IMR-90 (cell line): ENCODE measurements around the gene YEATS4.

Source experiments
- BHLHE40 ChIP-seq: fragments of 150-350 bp; IDR thresholded peaks from 2 replicates; pipeline ENCODE4 v1.6.1; 2016; ENCODE audit warnings: mild to moderate bottlenecking, low read depth, low read length
- CEBPB ChIP-seq: IDR thresholded peaks from 2 replicates; pipeline ENCODE4 v1.6.1; 2012; ENCODE audit warnings: low read depth, low read length, improper control_type of control experiment
- CHD1 ChIP-seq: IDR thresholded peaks from 2 replicates; pipeline ENCODE4 v1.6.1; 2012; ENCODE audit warnings: low read depth, low read length, improper control_type of control experiment
- FOS ChIP-seq: fragments of 150-350 bp; IDR thresholded peaks from 2 replicates; pipeline ENCODE4 v1.6.1; 2016; ENCODE audit warnings: low read depth, low read length
- MAFK ChIP-seq: IDR thresholded peaks from 2 replicates; pipeline ENCODE4 v1.6.1; 2012; ENCODE audit warnings: low read depth, low read length, improper control_type of control experiment
- MAZ ChIP-seq: IDR thresholded peaks from 2 replicates; pipeline ENCODE4 v1.6.1; 2012; ENCODE audit warnings: low read depth, mild to moderate bottlenecking, low read length, improper control_type of control experiment, moderate library complexity, borderline replicate concordance
- NFE2L2 ChIP-seq: fragments of 150-350 bp; IDR thresholded peaks from 2 replicates; pipeline ENCODE4 v1.6.1; 2016; ENCODE audit warnings: low read depth, mild to moderate bottlenecking, low read length
- POLR2A ChIP-seq: IDR thresholded peaks from 2 replicates; pipeline ENCODE4 v1.6.1; 2012; ENCODE audit warnings: mild to moderate bottlenecking, low read depth, low read length
- RFX5 ChIP-seq: IDR thresholded peaks from 2 replicates; pipeline ENCODE4 v1.8.0; 2012; ENCODE audit warnings: low read depth, mild to moderate bottlenecking, low read length, moderate library complexity
- SMC3 ChIP-seq: fragments of 150-350 bp; IDR thresholded peaks from 2 replicates; pipeline ENCODE4 v1.6.1; 2016; ENCODE audit warnings: low read depth, mild to moderate bottlenecking, antibody characterized with exemption, low read length, moderate library complexity
- USF2 ChIP-seq: fragments of 150-350 bp; IDR thresholded peaks from 2 replicates; pipeline ENCODE4 v1.6.1; 2017; ENCODE audit warnings: mild to moderate bottlenecking, antibody characterized with exemption, low read length, low read depth
- TF ChIP-seq, protein P1 (sequence below): conservative IDR thresholded peaks from 2 replicates; pipeline ENCODE4 v1.5.1; 2012; ENCODE audit warnings: mild to moderate bottlenecking, low read depth, low read length, improper control_type of control experiment
- TF ChIP-seq, protein P2 (sequence below): fragments of 150-350 bp; IDR thresholded peaks from 2 replicates; pipeline ENCODE4 v1.6.1; 2016; ENCODE audit warnings: low read depth, mild to moderate bottlenecking, low read length, moderate library complexity, borderline replicate concordance

DNA sequence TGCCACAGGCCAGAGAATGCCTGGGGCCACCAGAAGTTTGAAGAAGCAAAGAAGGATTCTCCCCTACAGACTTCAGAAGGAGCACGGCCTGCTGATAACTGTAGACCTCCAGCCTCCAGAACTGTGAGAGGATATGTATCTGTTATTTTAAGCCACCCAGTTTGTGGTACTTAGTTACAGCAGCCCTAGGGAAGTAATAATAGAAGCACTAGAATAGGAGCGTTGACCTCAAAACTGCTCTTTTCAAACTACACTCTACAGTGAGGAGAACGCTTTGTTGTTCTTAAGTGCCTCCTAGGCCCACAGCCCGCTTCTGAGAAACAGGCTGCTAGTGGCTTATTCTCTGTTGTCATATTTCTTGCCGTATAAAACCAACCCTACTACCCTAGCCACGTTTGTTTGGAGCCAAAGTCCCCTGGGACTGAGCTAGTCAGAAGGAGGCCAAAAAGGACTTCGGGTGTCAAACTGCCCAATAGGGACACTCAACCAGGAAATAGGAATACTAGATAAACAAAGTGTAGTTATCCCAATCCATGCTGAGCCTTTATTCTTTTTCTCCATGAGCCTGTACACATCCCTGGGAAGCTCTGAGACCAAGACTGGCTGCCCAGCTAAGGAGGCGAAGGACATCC is 72.2 kb downstream of the YEATS4 start:
- TF ChIP-seq, protein P1, sequence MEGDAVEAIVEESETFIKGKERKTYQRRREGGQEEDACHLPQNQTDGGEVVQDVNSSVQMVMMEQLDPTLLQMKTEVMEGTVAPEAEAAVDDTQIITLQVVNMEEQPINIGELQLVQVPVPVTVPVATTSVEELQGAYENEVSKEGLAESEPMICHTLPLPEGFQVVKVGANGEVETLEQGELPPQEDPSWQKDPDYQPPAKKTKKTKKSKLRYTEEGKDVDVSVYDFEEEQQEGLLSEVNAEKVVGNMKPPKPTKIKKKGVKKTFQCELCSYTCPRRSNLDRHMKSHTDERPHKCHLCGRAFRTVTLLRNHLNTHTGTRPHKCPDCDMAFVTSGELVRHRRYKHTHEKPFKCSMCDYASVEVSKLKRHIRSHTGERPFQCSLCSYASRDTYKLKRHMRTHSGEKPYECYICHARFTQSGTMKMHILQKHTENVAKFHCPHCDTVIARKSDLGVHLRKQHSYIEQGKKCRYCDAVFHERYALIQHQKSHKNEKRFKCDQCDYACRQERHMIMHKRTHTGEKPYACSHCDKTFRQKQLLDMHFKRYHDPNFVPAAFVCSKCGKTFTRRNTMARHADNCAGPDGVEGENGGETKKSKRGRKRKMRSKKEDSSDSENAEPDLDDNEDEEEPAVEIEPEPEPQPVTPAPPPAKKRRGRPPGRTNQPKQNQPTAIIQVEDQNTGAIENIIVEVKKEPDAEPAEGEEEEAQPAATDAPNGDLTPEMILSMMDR, result no peak
- no peak for TF ChIP-seq BHLHE40
- TF ChIP-seq NFE2L2, result no peak
- no peak for TF ChIP-seq MAZ
- no peak for TF ChIP-seq MAFK
- TF ChIP-seq USF2, result no peak
- no peak for TF ChIP-seq POLR2A
- TF ChIP-seq RFX5, result no peak
- no peak for TF ChIP-seq CHD1
- TF ChIP-seq, protein P2, sequence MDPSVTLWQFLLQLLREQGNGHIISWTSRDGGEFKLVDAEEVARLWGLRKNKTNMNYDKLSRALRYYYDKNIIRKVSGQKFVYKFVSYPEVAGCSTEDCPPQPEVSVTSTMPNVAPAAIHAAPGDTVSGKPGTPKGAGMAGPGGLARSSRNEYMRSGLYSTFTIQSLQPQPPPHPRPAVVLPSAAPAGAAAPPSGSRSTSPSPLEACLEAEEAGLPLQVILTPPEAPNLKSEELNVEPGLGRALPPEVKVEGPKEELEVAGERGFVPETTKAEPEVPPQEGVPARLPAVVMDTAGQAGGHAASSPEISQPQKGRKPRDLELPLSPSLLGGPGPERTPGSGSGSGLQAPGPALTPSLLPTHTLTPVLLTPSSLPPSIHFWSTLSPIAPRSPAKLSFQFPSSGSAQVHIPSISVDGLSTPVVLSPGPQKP, result no peak
- no peak for TF ChIP-seq CEBPB
- TF ChIP-seq SMC3, result no peak
- no peak for TF ChIP-seq FOS
